ENCODE measurements around the gene LOXL3.

The LOXL3 gene

GRCh38 chr2:74482801-74483674 is 70.7 kb downstream of the LOXL3 start, which contains the start of the genes CCDC142 and TTC31:
CCDC142 (minus strand) TSS chr2:74482998; CDS start chr2:74482837, 161 bp downstream.
TTC31 (plus strand) TSS chr2:74483081; CDS start chr2:74483096, 15 bp downstream.
- peak; percentile 91 for DNase-seq
